ENCODE measurements around the gene SKOR2.

Gene SKOR2

GRCh38 chr18:47251289-47252120 lies at the start of gene SKOR2:
Gene SKOR2 (minus strand): TSS chr18:47251660. CDS start chr18:47249183, 2,477 bp downstream.
- no peak for DNase-seq (ENCODE audit: low read depth)

- DNase-seq (ENCODE audit: low read depth): no peak
Observed at GRCh38 chr18:47296462-47296861, 45.0 kb upstream of the SKOR2 start.

GRCh38 chr18:47294801-47295200 lies 43.3 kb upstream of the SKOR2 start:
- no peak for DNase-seq (ENCODE audit: low read depth)

GRCh38 chr18:47288741-47289140 lies 37.3 kb upstream of the SKOR2 start:
- no peak for DNase-seq (ENCODE audit: low read depth)

- no peak for DNase-seq (ENCODE audit: low read depth)
Observed at GRCh38 chr18:47287911-47288585, 36.6 kb upstream of the SKOR2 start.

- no peak for DNase-seq (ENCODE audit: low read depth)
Observed at GRCh38 chr18:47286776-47287410, 35.4 kb upstream of the SKOR2 start.

- DNase-seq (ENCODE audit: low read depth): no peak
Observed at GRCh38 chr18:47285456-47285855, 34.0 kb upstream of the SKOR2 start.

- no peak for DNase-seq (ENCODE audit: low read depth)
Observed at GRCh38 chr18:47284721-47285395, 33.4 kb upstream of the SKOR2 start.

GRCh38 chr18:47283476-47283875 lies 32.0 kb upstream of the SKOR2 start:
- no peak for DNase-seq (ENCODE audit: low read depth)

- no peak for DNase-seq (ENCODE audit: low read depth)
Observed at GRCh38 chr18:47280121-47280520, 28.7 kb upstream of the SKOR2 start.

- DNase-seq (ENCODE audit: low read depth): no peak
Observed at GRCh38 chr18:47274961-47275360, 23.5 kb upstream of the SKOR2 start.

- peak; percentile 72 for DNase-seq (ENCODE audit: low read depth)
Observed at GRCh38 chr18:47265197-47265596, 13.7 kb upstream of the SKOR2 start.

GRCh38 chr18:47264308-47264700 lies 12.8 kb upstream of the SKOR2 start:
- DNase-seq (ENCODE audit: low read depth): no peak

- DNase-seq (ENCODE audit: low read depth): no peak
Observed at GRCh38 chr18:47263430-47264307, 12.2 kb upstream of the SKOR2 start.

GRCh38 chr18:47263150-47263429 lies 11.6 kb upstream of the SKOR2 start:
- no peak for DNase-seq (ENCODE audit: low read depth)

- DNase-seq (ENCODE audit: low read depth): no peak
Observed at GRCh38 chr18:47262301-47263149, 11.1 kb upstream of the SKOR2 start.

GRCh38 chr18:47261902-47262300 lies 10.4 kb upstream of the SKOR2 start:
- no peak for DNase-seq (ENCODE audit: low read depth)

GRCh38 chr18:47260924-47261701 lies 9.7 kb upstream of the SKOR2 start:
- no peak for DNase-seq (ENCODE audit: low read depth)

- no peak for DNase-seq (ENCODE audit: low read depth)
Observed at GRCh38 chr18:47260120-47260923, 8.9 kb upstream of the SKOR2 start.

Data from HS-27A (cell line).